SU-DHL-6 (cell line): ENCODE results near the gene ZNF14.
"Not testable (repeated sequence)": the region's sequence is repeated elsewhere in the genome, so short reads cannot be mapped to it uniquely, and the experiment has no call there.

Source experiments
- H2AFZ ChIP-seq: fragments of 200-600 bp; sonication (generic); 2 replicates; pipeline ENCODE4 v1.6.1; 2014; ENCODE audit warnings: low read depth, mild to moderate bottlenecking, moderate library complexity, mixed read lengths, antibody characterized with exemption, low read length; ENCODE audit not compliant: severe bottlenecking
- H3F3A ChIP-seq: fragments of 200-600 bp; shearing (Covaris generic); 2 replicates; pipeline ENCODE4 v1.6.0; 2016; ENCODE audit warnings: antibody characterized with exemption, mild to moderate bottlenecking; ENCODE audit not compliant: insufficient read depth
- H3K27ac ChIP-seq: fragments of 200-600 bp; sonication (generic); 2 replicates; pipeline ENCODE4 v1.5.1; 2016; ENCODE audit warnings: low read depth, mild to moderate bottlenecking, low read length, moderate library complexity, mixed read lengths
- H3K27me3 ChIP-seq: fragments of 200-600 bp; sonication (generic), shearing (Covaris generic); 2 replicates; pipeline ENCODE4 v1.6.0; 2014; ENCODE audit warnings: mild to moderate bottlenecking, low read length
- H3K36me3 ChIP-seq: fragments of 200-600 bp; sonication (generic); 2 replicates; pipeline ENCODE4 v1.6.1; 2014; ENCODE audit warnings: mild to moderate bottlenecking, low read length, mixed read lengths
- H3K4me2 ChIP-seq: fragments of 300-600, 200-600 bp; shearing (Covaris generic), sonication (generic); 2 replicates; pipeline ENCODE4 v1.6.0; 2014; ENCODE audit warnings: low read length, low read depth, mild to moderate bottlenecking; ENCODE audit not compliant: poor library complexity, severe bottlenecking
- H3K4me3 ChIP-seq: fragments of 200-600 bp; sonication (generic); 2 replicates; pipeline ENCODE4 v1.5.1; 2014; ENCODE audit warnings: antibody characterized with exemption, low read length, mild to moderate bottlenecking, mixed read lengths; ENCODE audit not compliant: insufficient read depth, poor library complexity, severe bottlenecking
- H3K79me2 ChIP-seq: fragments of 200-600 bp; sonication (generic); 2 replicates; pipeline ENCODE4 v1.6.1; 2014; ENCODE audit warnings: mild to moderate bottlenecking, low read length, moderate library complexity; ENCODE audit not compliant: insufficient read depth
- H3K9ac ChIP-seq: fragments of 200-600 bp; sonication (generic); 2 replicates; pipeline ENCODE4 v1.7.0; 2014; ENCODE audit warnings: mild to moderate bottlenecking, low read length
- H3K9me2 ChIP-seq: fragments of 200-600 bp; sonication (generic); replicated peaks from 2 replicates; pipeline ENCODE4 v1.6.1; 2014; ENCODE audit warnings: low read length; ENCODE audit not compliant: insufficient read depth
- H3K9me3 ChIP-seq: fragments of 200-600 bp; sonication (generic); 2 replicates; pipeline ENCODE4 v1.6.1; 2014; ENCODE audit warnings: low read length, mixed read lengths; ENCODE audit not compliant: insufficient read depth
- H4K20me1 ChIP-seq: fragments of 200-600 bp; sonication (generic); 2 replicates; pipeline ENCODE4 v1.6.1; 2014; ENCODE audit warnings: low read depth, mild to moderate bottlenecking, antibody characterized with exemption, low read length, moderate library complexity, mixed read lengths
- EZH2phosphoT487 ChIP-seq: fragments of 200-600 bp; sonication (generic), shearing (Covaris generic); conservative IDR thresholded peaks from 2 replicates; pipeline ENCODE4 v1.6.1; 2018; ENCODE audit warnings: mild to moderate bottlenecking, antibody characterized with exemption, low read length, moderate library complexity, mixed read lengths
- TF ChIP-seq, protein P1 (sequence below): fragments of 200-600 bp; sonication (generic); IDR thresholded peaks from one replicate; pipeline ENCODE4 v1.5.1; 2017; ENCODE audit warnings: antibody characterized with exemption, mild to moderate bottlenecking, low read length, moderate library complexity; ENCODE audit not compliant: insufficient read depth, poor library complexity, severe bottlenecking

The ZNF14 gene

DNA sequence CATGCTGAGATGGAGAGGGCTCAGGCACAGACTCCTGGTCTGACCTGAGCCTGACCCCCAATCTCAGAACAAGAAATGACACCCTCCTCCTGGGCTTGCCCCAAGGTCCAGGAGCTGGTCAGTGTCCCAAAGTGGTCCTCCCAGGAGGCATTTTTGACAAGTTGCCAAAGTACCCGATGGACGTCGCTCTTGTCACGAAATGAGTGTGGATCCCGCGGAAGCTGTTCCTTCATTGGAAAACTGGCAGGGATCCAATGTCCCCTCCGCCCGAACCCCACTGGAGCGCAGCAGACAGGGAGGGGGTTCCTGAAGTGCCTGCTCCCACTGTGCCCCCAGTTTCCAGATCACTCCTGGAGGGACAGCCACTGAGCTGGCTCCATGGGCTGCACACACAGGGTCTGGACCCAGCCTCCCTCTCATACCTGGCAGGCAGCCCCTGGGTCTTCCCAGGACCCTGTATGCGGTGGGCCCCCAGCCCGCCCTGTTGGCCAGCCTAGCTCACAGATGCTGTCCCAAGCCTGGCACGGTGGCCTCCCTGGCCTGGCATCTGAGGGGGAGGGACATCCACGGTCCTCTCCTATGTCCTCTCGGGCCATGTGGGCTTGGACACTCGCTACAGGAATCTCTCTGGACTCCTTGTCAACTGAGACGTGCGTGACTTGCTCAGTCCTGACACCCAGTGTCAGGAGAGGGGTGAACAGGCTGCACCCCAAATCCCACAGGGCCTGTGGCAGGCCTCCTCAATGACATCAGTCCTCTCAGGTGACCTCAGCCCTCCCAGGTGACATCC is 12.8 kb upstream of the ZNF14 start:
- Histone ChIP-seq H3K9me2 (no peaks in the 10 kb centered on the region), H4K20me1 (no peaks in the 10 kb centered on the region), H3K9ac (no peak overlapping the region), H3K27ac (no peak overlapping the region), H3K9me3 (no peaks in the 10 kb centered on the region), H3K4me3 (no peak overlapping the region), H3K4me2 (no peak overlapping the region), H3F3A (no peaks in the 10 kb centered on the region), H3K79me2 (no peaks in the 10 kb centered on the region), H3K27me3 (no peaks in the 10 kb centered on the region), H2AFZ (no peak overlapping the region), H3K36me3 (no peaks in the 10 kb centered on the region)
- TF ChIP-seq, protein P1, sequence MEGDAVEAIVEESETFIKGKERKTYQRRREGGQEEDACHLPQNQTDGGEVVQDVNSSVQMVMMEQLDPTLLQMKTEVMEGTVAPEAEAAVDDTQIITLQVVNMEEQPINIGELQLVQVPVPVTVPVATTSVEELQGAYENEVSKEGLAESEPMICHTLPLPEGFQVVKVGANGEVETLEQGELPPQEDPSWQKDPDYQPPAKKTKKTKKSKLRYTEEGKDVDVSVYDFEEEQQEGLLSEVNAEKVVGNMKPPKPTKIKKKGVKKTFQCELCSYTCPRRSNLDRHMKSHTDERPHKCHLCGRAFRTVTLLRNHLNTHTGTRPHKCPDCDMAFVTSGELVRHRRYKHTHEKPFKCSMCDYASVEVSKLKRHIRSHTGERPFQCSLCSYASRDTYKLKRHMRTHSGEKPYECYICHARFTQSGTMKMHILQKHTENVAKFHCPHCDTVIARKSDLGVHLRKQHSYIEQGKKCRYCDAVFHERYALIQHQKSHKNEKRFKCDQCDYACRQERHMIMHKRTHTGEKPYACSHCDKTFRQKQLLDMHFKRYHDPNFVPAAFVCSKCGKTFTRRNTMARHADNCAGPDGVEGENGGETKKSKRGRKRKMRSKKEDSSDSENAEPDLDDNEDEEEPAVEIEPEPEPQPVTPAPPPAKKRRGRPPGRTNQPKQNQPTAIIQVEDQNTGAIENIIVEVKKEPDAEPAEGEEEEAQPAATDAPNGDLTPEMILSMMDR: no peak
- no peak for TF ChIP-seq EZH2phosphoT487

DNA sequence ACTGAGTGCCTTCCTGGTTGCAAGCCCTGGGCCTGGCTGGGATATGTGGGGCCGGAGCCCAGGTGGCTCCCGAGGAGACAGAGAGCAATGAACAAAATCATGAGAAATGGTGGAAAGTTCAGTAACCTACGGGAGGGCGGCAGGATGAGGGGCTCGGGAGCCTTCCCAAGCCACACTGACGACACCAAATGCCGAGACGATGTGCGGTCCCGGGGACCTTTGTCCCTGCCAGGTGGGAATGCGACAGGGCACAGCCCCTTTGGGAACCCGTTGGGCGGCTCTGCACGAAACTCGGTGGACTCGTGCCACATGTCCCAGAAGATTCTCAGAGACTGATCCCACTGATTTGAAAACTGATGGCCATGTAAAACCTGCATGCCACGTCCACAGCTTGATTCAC is 11.7 kb upstream of the ZNF14 start:
- Histone ChIP-seq H3K9me3 (no peaks in the 10 kb centered on the region), H2AFZ (no peak overlapping the region), H3K27me3 (no peaks in the 10 kb centered on the region), H3K4me3 (no peak overlapping the region), H3K27ac (no peak overlapping the region), H3K9me2 (no peaks in the 10 kb centered on the region), H3K79me2 (no peaks in the 10 kb centered on the region), H3K36me3 (no peaks in the 10 kb centered on the region), H3F3A (no peaks in the 10 kb centered on the region), H4K20me1 (no peaks in the 10 kb centered on the region), H3K9ac (no peak overlapping the region), H3K4me2 (no peak overlapping the region)
- TF ChIP-seq EZH2phosphoT487: no peak

DNA sequence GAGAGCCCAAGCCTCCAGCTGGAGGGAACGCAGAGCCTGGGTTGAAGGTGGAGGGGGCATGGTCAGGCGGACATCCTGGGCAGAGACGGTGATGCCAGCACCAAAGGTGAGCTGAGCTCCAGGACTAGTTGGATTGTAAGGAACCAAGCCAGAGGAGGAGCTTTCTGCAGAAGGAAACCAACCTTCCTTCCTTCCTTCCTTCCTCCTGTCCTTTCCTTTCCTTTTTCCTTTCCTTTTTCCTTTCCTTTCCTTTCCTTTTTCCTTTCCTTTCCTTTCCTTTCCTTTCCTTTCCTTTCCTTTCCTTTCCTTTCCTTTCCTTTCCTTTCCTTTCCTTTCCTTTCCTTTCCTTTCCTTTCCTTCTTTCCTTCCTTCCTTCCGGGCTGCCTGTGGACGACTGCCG is 11.0 kb upstream of the ZNF14 start:
- not testable (repeated sequence) for H4K20me1 ChIP-seq, H3K79me2 ChIP-seq, H3K36me3 ChIP-seq, H2AFZ ChIP-seq, H3K4me3 ChIP-seq, H3K9me3 ChIP-seq, H3F3A ChIP-seq, H3K27me3 ChIP-seq, H3K4me2 ChIP-seq, H3K27ac ChIP-seq, H3K9ac ChIP-seq, H3K9me2 ChIP-seq

DNA sequence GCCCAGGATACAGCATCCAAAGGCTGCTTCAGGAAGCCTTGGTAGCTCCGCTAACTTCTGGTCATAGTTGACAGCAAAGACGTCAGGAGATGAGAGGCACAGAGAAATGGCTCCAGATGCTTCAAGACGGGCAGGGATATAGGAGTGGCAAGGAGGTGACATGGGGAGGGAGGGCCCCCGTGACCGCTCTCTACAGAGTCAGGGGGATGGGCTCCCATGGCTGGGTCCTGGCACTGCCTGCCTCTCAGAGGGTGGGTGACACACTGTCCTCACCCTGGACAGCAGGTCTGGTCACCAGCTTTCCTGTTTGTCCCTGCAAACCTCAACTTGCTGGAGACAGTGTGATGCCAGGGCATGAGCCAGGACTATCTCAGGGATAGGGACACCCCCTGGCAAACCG is 10.3 kb upstream of the ZNF14 start:
- Histone ChIP-seq H3K27ac (no peak overlapping the region), H3K9ac (no peak overlapping the region), H3K4me2 (no peak overlapping the region), H3F3A (no peaks in the 10 kb centered on the region), H3K9me3 (no peaks in the 10 kb centered on the region), H3K4me3 (no peak overlapping the region), H3K36me3 (no peaks in the 10 kb centered on the region), H3K79me2 (no peaks in the 10 kb centered on the region), H4K20me1 (no peaks in the 10 kb centered on the region), H3K9me2 (no peaks in the 10 kb centered on the region), H3K27me3 (no peaks in the 10 kb centered on the region), H2AFZ (no peak overlapping the region)
- TF ChIP-seq, protein P1: no peak
- no peak for TF ChIP-seq EZH2phosphoT487
